ENCODE results near the gene RSRC1.

- TF ChIP-seq CTCF (IDR thresholded peaks at IDR 0.05), result no peak
- TF ChIP-seq POLR2AphosphoS5 (IDR thresholded peaks at IDR 0.05), result no peak
Measured at GRCh38 chr3:158086361-158086760, 23.5 kb upstream of the RSRC1 start.
